MM.1S (cell line): ENCODE measurements around the gene ACSS3.

Source experiments
- EZH2 ChIP-seq: fragments of 300-600 bp; sonication (generic); optimal IDR thresholded peaks from 2 replicates; pipeline ENCODE3; 2017; ENCODE audit warnings: low read depth, mild to moderate bottlenecking, antibody characterized with exemption, low read length, mixed read lengths
- EZH2phosphoT487 ChIP-seq: fragments of 300-600 bp; sonication (generic); IDR thresholded peaks from 2 replicates; pipeline ENCODE4 v1.6.1; 2018; ENCODE audit warnings: antibody characterized with exemption, low read length
- TF ChIP-seq, protein P1 (sequence below): fragments of 300-600 bp; sonication (generic); IDR thresholded peaks from 2 replicates; pipeline ENCODE4 v1.5.1; 2016; ENCODE audit warnings: antibody characterized with exemption, low read length, mixed read lengths

DNA sequence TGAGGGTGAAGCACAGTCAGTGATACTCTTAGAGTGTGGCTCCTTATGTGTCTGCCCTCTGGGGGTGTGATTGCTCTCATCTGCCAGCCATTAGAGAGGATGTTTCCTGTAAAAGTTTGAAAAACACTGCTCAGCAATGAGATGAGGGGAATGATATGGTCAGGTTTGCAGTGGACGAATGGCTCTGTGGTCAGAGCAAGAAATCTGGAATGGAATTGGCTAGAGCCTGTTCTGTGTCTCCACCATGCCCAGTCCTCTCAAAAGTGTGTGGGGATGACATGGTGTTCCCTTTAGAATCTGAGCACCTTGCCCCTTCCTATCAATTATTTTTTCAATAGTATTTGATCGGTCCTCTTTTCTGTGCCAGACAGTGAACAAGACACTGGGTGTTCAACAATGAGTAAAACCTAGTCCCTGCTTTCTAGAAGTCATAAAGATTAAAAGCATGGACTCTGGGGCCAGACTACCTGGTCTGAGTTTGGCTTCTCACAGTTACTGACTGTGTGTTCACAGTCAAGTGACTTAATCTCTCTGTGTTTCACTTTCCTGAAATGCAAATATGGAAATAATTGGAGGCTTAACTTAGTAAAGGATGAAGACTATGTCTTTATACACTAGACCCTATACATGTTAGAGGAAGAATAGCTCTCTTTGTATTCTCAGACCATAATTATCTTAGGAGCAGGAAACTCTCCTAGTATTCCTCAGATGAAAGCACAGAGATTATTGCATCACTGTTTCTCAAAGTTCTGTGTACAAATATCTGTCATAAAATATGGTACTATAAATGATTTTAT is 1.6 kb downstream of the ACSS3 start:
- TF ChIP-seq, protein P1, sequence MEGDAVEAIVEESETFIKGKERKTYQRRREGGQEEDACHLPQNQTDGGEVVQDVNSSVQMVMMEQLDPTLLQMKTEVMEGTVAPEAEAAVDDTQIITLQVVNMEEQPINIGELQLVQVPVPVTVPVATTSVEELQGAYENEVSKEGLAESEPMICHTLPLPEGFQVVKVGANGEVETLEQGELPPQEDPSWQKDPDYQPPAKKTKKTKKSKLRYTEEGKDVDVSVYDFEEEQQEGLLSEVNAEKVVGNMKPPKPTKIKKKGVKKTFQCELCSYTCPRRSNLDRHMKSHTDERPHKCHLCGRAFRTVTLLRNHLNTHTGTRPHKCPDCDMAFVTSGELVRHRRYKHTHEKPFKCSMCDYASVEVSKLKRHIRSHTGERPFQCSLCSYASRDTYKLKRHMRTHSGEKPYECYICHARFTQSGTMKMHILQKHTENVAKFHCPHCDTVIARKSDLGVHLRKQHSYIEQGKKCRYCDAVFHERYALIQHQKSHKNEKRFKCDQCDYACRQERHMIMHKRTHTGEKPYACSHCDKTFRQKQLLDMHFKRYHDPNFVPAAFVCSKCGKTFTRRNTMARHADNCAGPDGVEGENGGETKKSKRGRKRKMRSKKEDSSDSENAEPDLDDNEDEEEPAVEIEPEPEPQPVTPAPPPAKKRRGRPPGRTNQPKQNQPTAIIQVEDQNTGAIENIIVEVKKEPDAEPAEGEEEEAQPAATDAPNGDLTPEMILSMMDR = no peak
- TF ChIP-seq EZH2 (no peak), EZH2phosphoT487 (no peak)
